ENCODE measurements around the gene MYO5A. TPM values are rescaled to one million over a fixed set of nuclear protein-coding genes. Genes with fewer than 3 reads are reported as not detected.

MYO5A gene
- total and polyA plus RNA-seq, 9 of the 15 experiments (the other 6 are each of a cell fraction or from before 2014, with no cell fraction given): 0.03 to 0.82 (median 0.40) TPM

DNA sequence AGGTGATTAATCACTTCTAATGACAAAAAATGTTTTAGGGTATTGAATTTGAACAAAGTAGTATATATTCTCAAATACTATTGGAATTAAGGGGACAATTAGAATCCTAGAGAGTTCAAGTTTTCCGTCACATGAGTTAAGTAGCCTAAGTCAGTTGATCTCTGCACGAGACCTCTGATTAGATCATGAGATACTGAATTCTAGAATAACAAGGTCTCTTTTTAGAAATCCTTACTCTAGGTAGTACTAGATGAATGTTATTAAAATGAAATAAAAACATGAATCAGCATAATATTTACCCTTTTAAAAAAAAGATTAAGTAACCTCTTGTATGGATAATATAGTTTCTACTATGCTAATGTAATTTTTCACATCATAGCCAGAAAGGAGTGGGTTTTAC, 43.4 kb downstream of the MYO5A start:
- DNase-seq (ENCODE audit: extremely low read depth in 1 of 4, low spot score in 3 of 4): no peak
- Histone ChIP-seq H3K36me3 (ENCODE audit: control insufficient read depth, insufficient read depth, low read length) (no peaks in the 10 kb centered on the region), H3K9me3 (replicated peaks; ENCODE audit: control insufficient read depth, insufficient read depth, low read depth, low read length) (no peaks in the 10 kb centered on the region), H3K9ac (ENCODE audit: insufficient read depth in 1 of 2, low read depth in 2 of 2, low read length in 2 of 2) (no peak overlapping the region), H3K4me3 (no peak overlapping the region), H3K4me1 (replicated peaks in 1 of 2; ENCODE audit: control insufficient read depth in 2 of 2, insufficient read depth in 2 of 2, low read length in 2 of 2) (no peaks in the 10 kb centered on the region), H3K79me2 (ENCODE audit: control insufficient read depth, insufficient read depth, low read length) (no peaks in the 10 kb centered on the region), H3K27me3 (ENCODE audit: control insufficient read depth in 2 of 2, insufficient read depth in 2 of 2, low read length in 2 of 2) (peaks cover 0 to 5% of the 10 kb centered on the region in 2 experiments; a peak in 4 of 5 replicates), H3K9me1 (ENCODE audit: control insufficient read depth, insufficient read depth, low read length) (no peaks in the 10 kb centered on the region), H3K4me2 (ENCODE audit: insufficient read depth, low read length) (no peak overlapping the region), H4K20me1 (replicated peaks; ENCODE audit: control insufficient read depth, insufficient read depth, low read length) (no peaks in the 10 kb centered on the region), H2AFZ (ENCODE audit: low read depth, low read length) (no peak overlapping the region), H3K27ac (ENCODE audit: extremely low read depth, low read depth, low read length) (no peak overlapping the region)
- ATAC-seq: no peak
- ChIA-PET POLR2A (no interaction called here), CTCF (ENCODE audit: low intra/inter-chr PET ratio) (no interaction called here)
- peak; percentile 75 for TF ChIP-seq ZNF316 (IDR thresholded peaks at IDR 0.05)
- TF ChIP-seq HMBOX1 (IDR thresholded peaks at IDR 0.05): no peak
- TF ChIP-seq CBX2 (IDR thresholded peaks at IDR 0.05; ENCODE audit: insufficient read depth, low read length, poor library complexity, severe bottlenecking): no peak
- no peak for TF ChIP-seq ZHX1 (conservative IDR thresholded peaks at IDR 0.05; ENCODE audit: low read length)
- TF ChIP-seq MAFG (tag; conservative IDR thresholded peaks at IDR 0.05): peak; percentile 46
- peak; percentile 61 for TF ChIP-seq C11orf30 (IDR thresholded peaks at IDR 0.05; ENCODE audit: low read depth)
- no peak for FAIRE-seq
- WGBS (ENCODE audit: insufficient coverage, low coverage, missing lambda C conversion rate): 0% methylated on average over 2 of the region's 2 CpGs
- intact Hi-C loops (cut with micrococcal nuclease) (no loop called here), in situ Hi-C loops (cut with MboI) (no loop called here)
- no TSS peak for BruUV-seq (replicated peaks)

Data from K562 (cell line).